Right atrium auricular region (tissue), 2 donors: ENCODE results near the gene FAF2. TPM values are rescaled to one million over a fixed set of nuclear protein-coding genes. Genes with fewer than 3 reads are reported as not detected.

Experiments used
- DNase-seq: peaks from one replicate; pipeline ENCODE4 v3.0.0-alpha.2; 2019; ENCODE audit warnings: low spot score
- H3K27ac ChIP-seq, 2 donors: fragments of 200-600 bp; sonication (generic); 1 replicate in 1 of 2; 2 replicates in 1 of 2; pipeline ENCODE4 v1.5.1; 2016 to 2019
- H3K27me3 ChIP-seq, 2 donors: fragments of 200-600 bp; sonication (generic); one replicate each; pipeline versions ENCODE4 v1.5.1 to v1.6.0; 2017 to 2019
- H3K36me3 ChIP-seq: fragments of 200-600 bp; sonication (generic); one replicate; pipeline ENCODE4 v1.5.1; 2016
- H3K4me1 ChIP-seq, 2 donors: fragments of 200-600 bp; sonication (generic); one replicate each; pipeline versions ENCODE4 v1.5.1 to v1.6.0; 2017 to 2019
- H3K4me3 ChIP-seq, 2 donors: fragments of 200-600 bp; sonication (generic); 1 replicate in 1 of 2; 2 replicates in 1 of 2; pipeline ENCODE4 v1.5.1; 2017 to 2019; ENCODE audit warnings: mild to moderate bottlenecking in 1 of 2, moderate library complexity in 1 of 2
- H3K9me3 ChIP-seq, 2 donors: fragments of 200-600 bp; sonication (generic); one replicate each; pipeline ENCODE4 v1.5.1; 2019
- CTCF ChIP-seq, 2 donors: fragments of 200-600 bp; sonication (generic); IDR thresholded peaks; one replicate each; pipeline ENCODE4 v1.5.1; 2019; ENCODE audit warnings: antibody characterized with exemption in 2 of 2
- total RNA-seq, 2 donors: library from RNA; depleted of rRNA; stranded (reverse); fragments of >200 nt; gene quantifications; one replicate each; pipeline ENCODE4 v1.1.0, GENCODE V29; 2016

The FAF2 gene
- total RNA-seq, 2 donors from 2014 or later, result 14.4 to 19.5 TPM

GRCh38 chr5:176524987-176525386 is 76.8 kb downstream of the FAF2 start:
- TF ChIP-seq CTCF (IDR thresholded peaks at IDR 0.05), result no peak
- Histone ChIP-seq H3K27me3 (no peaks in the 10 kb centered on the region), H3K36me3 (peaks cover 31% of the 10 kb centered on the region), H3K9me3 (no peaks in the 10 kb centered on the region), H3K4me3 (no peak overlapping the region), H3K4me1 (peaks cover 0 to 8% of the 10 kb centered on the region in 2 donors), H3K27ac (no peak overlapping the region)
- DNase-seq, result no peak

GRCh38 chr5:176525677-176526076 is 77.5 kb downstream of the FAF2 start:
- no peaks in the 10 kb centered on the region for H3K27me3 ChIP-seq
- DNase-seq, result no peak
- no peak overlapping the region for H3K27ac ChIP-seq

GRCh38 chr5:176526462-176526861 is 78.3 kb downstream of the FAF2 start:
- Histone ChIP-seq H3K36me3 (peaks cover 46% of the 10 kb centered on the region), H3K4me3 (no peak overlapping the region), H3K4me1 (peaks cover 0 to 19% of the 10 kb centered on the region in 2 donors), H3K27ac (no peak overlapping the region), H3K27me3 (no peaks in the 10 kb centered on the region), H3K9me3 (no peaks in the 10 kb centered on the region)
- TF ChIP-seq CTCF (IDR thresholded peaks at IDR 0.05), result no peak
- no peak for DNase-seq

More at GRCh38 chr5:176525677-176526076, 77.5 kb downstream of the FAF2 start:
- peaks cover 38% of the 10 kb centered on the region for H3K36me3 ChIP-seq
- no peak overlapping the region for H3K4me3 ChIP-seq
- peaks cover 0 to 11% of the 10 kb centered on the region in 2 donors for H3K4me1 ChIP-seq
- TF ChIP-seq CTCF (IDR thresholded peaks at IDR 0.05), result no peak
- H3K9me3 ChIP-seq, result no peaks in the 10 kb centered on the region

GRCh38 chr5:176527246-176528222 is 79.3 kb downstream of the FAF2 start:
- Histone ChIP-seq H3K27me3 (no peaks in the 10 kb centered on the region), H3K27ac (no peak overlapping the region), H3K36me3 (peaks cover 53% of the 10 kb centered on the region), H3K9me3 (no peaks in the 10 kb centered on the region), H3K4me1 (peaks cover 0 to 28% of the 10 kb centered on the region in 2 donors), H3K4me3 (no peak overlapping the region)
- no peak for TF ChIP-seq CTCF (IDR thresholded peaks at IDR 0.05)
- no peak for DNase-seq

GRCh38 chr5:176528301-176528700 is 80.1 kb downstream of the FAF2 start:
- no peak for DNase-seq
- Histone ChIP-seq H3K36me3 (peaks cover 53% of the 10 kb centered on the region), H3K4me3 (no peak overlapping the region), H3K4me1 (peaks cover 0 to 35% of the 10 kb centered on the region in 2 donors), H3K9me3 (no peaks in the 10 kb centered on the region), H3K27ac (no peak overlapping the region), H3K27me3 (no peaks in the 10 kb centered on the region)
- no peak for TF ChIP-seq CTCF (IDR thresholded peaks at IDR 0.05)
